WI38 (cell line): ENCODE data around the gene NUDT15.

Source experiments
- H3K4me3 ChIP-seq: 2 replicates; pipeline ENCODE4 v1.5.1; 2011; ENCODE audit warnings: low read depth, mild to moderate bottlenecking, control low read depth, low read length
- CTCF ChIP-seq: IDR thresholded peaks from 2 replicates; pipeline ENCODE4 v1.5.1; 2012; ENCODE audit warnings: low read depth, mild to moderate bottlenecking, control low read depth, low read length

Gene NUDT15

GRCh38 chr13:48068036-48068435 is 30.5 kb downstream of the NUDT15 start:
- H3K4me3 ChIP-seq, result no peak overlapping the region
- TF ChIP-seq CTCF, result no peak

DNA sequence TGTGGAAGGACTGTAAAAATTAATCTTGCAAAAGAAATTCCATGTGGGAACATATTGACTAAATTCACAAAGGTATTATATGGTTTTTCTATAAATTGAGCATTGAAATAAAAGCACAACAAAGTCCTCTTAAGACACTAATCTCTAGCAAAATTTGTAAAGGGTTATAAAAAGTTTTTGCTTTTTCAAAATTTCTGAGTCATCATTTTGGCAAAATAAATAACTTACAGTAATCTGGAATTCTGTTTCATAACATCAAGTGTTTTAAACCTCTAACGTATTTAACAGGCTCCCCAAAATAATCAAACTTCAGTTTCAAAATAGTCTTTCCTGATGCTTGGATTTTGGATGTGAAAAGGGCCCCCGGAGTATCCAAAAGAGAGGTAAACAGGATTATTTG is 31.4 kb downstream of the NUDT15 start:
- TF ChIP-seq CTCF, result no peak
- no peak overlapping the region for H3K4me3 ChIP-seq

DNA sequence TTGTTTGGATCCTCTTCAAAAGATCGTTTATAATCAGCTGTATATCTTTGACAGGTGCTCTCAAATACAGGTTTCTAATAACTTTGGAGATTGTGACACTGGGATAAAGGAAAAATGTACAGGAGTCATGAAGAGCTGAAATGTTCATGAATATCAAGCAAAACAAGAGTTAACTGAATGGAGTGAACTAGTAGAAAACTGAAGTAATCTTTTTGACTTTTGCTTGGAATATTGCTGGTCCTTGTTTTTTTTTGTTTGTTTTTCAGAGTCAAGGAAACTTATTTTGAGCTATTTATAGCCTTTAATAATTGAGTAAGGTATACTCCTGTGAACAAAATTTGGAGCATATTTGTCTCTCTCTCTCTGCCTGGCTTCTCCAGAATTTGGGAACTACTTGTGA is 32.0 kb downstream of the NUDT15 start:
- no peak for TF ChIP-seq CTCF
- H3K4me3 ChIP-seq, result no peak overlapping the region

DNA sequence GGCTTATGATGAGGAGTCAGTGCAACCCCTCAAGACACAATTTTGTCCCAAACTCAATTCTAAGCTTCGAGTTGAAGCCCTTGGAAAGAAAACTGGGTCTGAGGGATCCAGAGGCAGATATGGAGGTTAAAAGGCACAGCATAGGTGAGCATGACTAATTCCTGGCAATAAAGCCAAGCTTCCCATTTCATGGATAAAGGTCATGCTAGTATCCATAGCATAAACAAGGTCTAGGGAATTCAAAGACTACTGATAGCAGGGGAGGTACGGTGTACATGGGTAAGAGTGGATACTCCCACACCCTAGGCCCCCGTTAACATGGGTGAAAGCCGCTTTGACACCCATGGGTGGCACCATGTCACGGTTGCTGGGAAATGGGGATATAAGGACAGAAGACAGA is 33.4 kb downstream of the NUDT15 start:
- H3K4me3 ChIP-seq, result no peak overlapping the region
- TF ChIP-seq CTCF, result no peak

GRCh38 chr13:48072304-48072703 is 34.8 kb downstream of the NUDT15 start:
- TF ChIP-seq CTCF, result no peak
- H3K4me3 ChIP-seq, result no peak overlapping the region

GRCh38 chr13:48072787-48073186 is 35.3 kb downstream of the NUDT15 start:
- no peak for TF ChIP-seq CTCF
- H3K4me3 ChIP-seq, result no peak overlapping the region

DNA sequence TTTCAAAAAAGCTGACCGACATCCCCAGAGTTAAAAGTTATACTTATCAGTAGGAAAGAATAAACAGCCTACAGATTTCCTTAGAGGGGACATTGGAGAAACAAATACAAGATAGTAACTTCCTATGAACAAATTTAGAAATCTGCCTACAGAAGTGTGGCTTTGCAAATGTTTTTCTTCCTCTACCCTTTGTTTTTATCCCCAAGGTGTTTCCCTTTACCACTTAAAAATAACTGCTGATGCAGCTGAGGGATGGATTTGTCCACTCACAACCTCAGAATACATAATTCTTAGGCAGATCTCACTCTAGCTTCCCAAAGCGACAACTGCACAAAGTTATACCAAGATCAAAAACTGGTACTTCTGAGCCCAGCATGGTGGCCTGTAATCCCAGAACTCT is 36.5 kb downstream of the NUDT15 start:
- no peak overlapping the region for H3K4me3 ChIP-seq
- no peak for TF ChIP-seq CTCF
